Stimulated activated CD8-positive, alpha-beta memory T cell treated with anti-CD3 and anti-CD28 coated beads, Interleukin-4, amount 100 ng/mL, for 24 hours (primary cell): Measurements from ENCODE around the gene GOLGA6L26.
"Not testable (repeated sequence)": the region's sequence is repeated elsewhere in the genome, so short reads cannot be mapped to it uniquely, and the experiment has no call there.

Experiments used
- DNase-seq: peaks from one replicate; pipeline ENCODE4 v3.0.0-alpha.2; 2020; ENCODE audit warnings: low read depth

The GOLGA6L26 gene

GRCh38 chr15:23334096-23334495 is at the start of gene GOLGA6L26:
TSS of gene GOLGA6L26 (minus strand) at chr15:23334196. CDS start at chr15:23334135, 61 bp downstream.
- not testable (repeated sequence) for DNase-seq

GRCh38 chr15:23381192-23381591 is 47.2 kb upstream of the GOLGA6L26 start:
- DNase-seq, result not testable (repeated sequence)

- DNase-seq, result not testable (repeated sequence)
Observed at GRCh38 chr15:23380700-23381099, 46.7 kb upstream of the GOLGA6L26 start.

- DNase-seq, result not testable (repeated sequence)
Observed at GRCh38 chr15:23378946-23379345, 45.0 kb upstream of the GOLGA6L26 start.

GRCh38 chr15:23374226-23374625 is 40.2 kb upstream of the GOLGA6L26 start:
- DNase-seq, result not testable (repeated sequence)

- DNase-seq, result not testable (repeated sequence)
Observed at GRCh38 chr15:23372891-23373600, 39.0 kb upstream of the GOLGA6L26 start.

GRCh38 chr15:23372284-23372683 is 38.3 kb upstream of the GOLGA6L26 start:
- no peak for DNase-seq

GRCh38 chr15:23371868-23372267 is 37.9 kb upstream of the GOLGA6L26 start:
- not testable (repeated sequence) for DNase-seq

- not testable (repeated sequence) for DNase-seq
Observed at GRCh38 chr15:23371134-23371533, 37.1 kb upstream of the GOLGA6L26 start.

- no peak for DNase-seq
Observed at GRCh38 chr15:23370578-23370977, 36.6 kb upstream of the GOLGA6L26 start.

GRCh38 chr15:23364261-23364660 is 30.3 kb upstream of the GOLGA6L26 start:
- not testable (repeated sequence) for DNase-seq

- not testable (repeated sequence) for DNase-seq
Observed at GRCh38 chr15:23362622-23363021, 28.6 kb upstream of the GOLGA6L26 start.

GRCh38 chr15:23354448-23354847 is 20.5 kb upstream of the GOLGA6L26 start, which contains the start of gene GOLGA8S:
TSS of gene GOLGA8S (plus strand) at chr15:23354748. CDS start at chr15:23354810, 62 bp downstream.
- DNase-seq, result not testable (repeated sequence)

- DNase-seq, result not testable (repeated sequence)
Observed at GRCh38 chr15:23311233-23311632, 22.8 kb downstream of the GOLGA6L26 start.

GRCh38 chr15:23305921-23306320 is 28.1 kb downstream of the GOLGA6L26 start:
- not testable (repeated sequence) for DNase-seq

- not testable (repeated sequence) for DNase-seq
Observed at GRCh38 chr15:23304805-23305204, 29.2 kb downstream of the GOLGA6L26 start.

GRCh38 chr15:23304267-23304666 is 29.7 kb downstream of the GOLGA6L26 start:
- DNase-seq, result not testable (repeated sequence)

GRCh38 chr15:23303654-23304053 is 30.3 kb downstream of the GOLGA6L26 start:
- DNase-seq, result peak; percentile 26

- DNase-seq, result not testable (repeated sequence)
Observed at GRCh38 chr15:23303246-23303645, 30.8 kb downstream of the GOLGA6L26 start.
